Embryonic facial prominence (tissue), 1 donor: ENCODE results near the gene BCL3.
"Not testable (repeated sequence)": the region's sequence is repeated elsewhere in the genome, so short reads cannot be mapped to it uniquely, and the experiment has no call there.

ENCODE experiments used
- DNase-seq: peaks from one replicate; pipeline ENCODE4 v3.0.0-alpha.2; 2016; ENCODE audit errors: extremely low spot score

Gene BCL3

GRCh38 chr19:44721369-44721768 lies 27.1 kb upstream of the BCL3 start:
- DNase-seq = not testable (repeated sequence)

- no peak for DNase-seq
Measured at GRCh38 chr19:44722131-44723121, 26.1 kb upstream of the BCL3 start.

GRCh38 chr19:44723299-44723951 lies 25.1 kb upstream of the BCL3 start:
- no peak for DNase-seq

- DNase-seq = peak; percentile 31
Measured at GRCh38 chr19:44723952-44724319, 24.6 kb upstream of the BCL3 start.

- DNase-seq = no peak
Measured at GRCh38 chr19:44725251-44725650, 23.3 kb upstream of the BCL3 start.

GRCh38 chr19:44725684-44726083 lies 22.8 kb upstream of the BCL3 start:
- DNase-seq = no peak

- DNase-seq = no peak
Measured at GRCh38 chr19:44726465-44726864, 22.0 kb upstream of the BCL3 start.

GRCh38 chr19:44728178-44728577 lies 20.3 kb upstream of the BCL3 start:
- no peak for DNase-seq

GRCh38 chr19:44729516-44730033 lies 18.9 kb upstream of the BCL3 start:
- no peak for DNase-seq

- no peak for DNase-seq
Measured at GRCh38 chr19:44731081-44731480, 17.4 kb upstream of the BCL3 start.

- DNase-seq = no peak
Measured at GRCh38 chr19:44731622-44732021, 16.9 kb upstream of the BCL3 start.

- no peak for DNase-seq
Measured at GRCh38 chr19:44732235-44733014, 16.1 kb upstream of the BCL3 start.

- no peak for DNase-seq
Measured at GRCh38 chr19:44734357-44734756, 14.2 kb upstream of the BCL3 start.

- no peak for DNase-seq
Measured at GRCh38 chr19:44735011-44735410, 13.5 kb upstream of the BCL3 start.

- DNase-seq = no peak
Measured at GRCh38 chr19:44737238-44738071, 11.1 kb upstream of the BCL3 start.

- DNase-seq = no peak
Measured at GRCh38 chr19:44738136-44738535, 10.4 kb upstream of the BCL3 start.

GRCh38 chr19:44738603-44739558 lies 9.6 kb upstream of the BCL3 start:
- DNase-seq = no peak

- no peak for DNase-seq
Measured at GRCh38 chr19:44740351-44740824, 8.1 kb upstream of the BCL3 start.

GRCh38 chr19:44741258-44741731 lies 7.2 kb upstream of the BCL3 start:
- no peak for DNase-seq
